ENCODE results near the gene GPR3. TPM values are rescaled to one million over a fixed set of nuclear protein-coding genes. Genes with fewer than 3 reads are reported as not detected.
"Not testable (repeated sequence)": the region's sequence is repeated elsewhere in the genome, so short reads cannot be mapped to it uniquely, and the experiment has no call there.

Gene GPR3
- total RNA-seq, 2 donors from 2014 or later, result 0.26 to 0.42 TPM

DNA sequence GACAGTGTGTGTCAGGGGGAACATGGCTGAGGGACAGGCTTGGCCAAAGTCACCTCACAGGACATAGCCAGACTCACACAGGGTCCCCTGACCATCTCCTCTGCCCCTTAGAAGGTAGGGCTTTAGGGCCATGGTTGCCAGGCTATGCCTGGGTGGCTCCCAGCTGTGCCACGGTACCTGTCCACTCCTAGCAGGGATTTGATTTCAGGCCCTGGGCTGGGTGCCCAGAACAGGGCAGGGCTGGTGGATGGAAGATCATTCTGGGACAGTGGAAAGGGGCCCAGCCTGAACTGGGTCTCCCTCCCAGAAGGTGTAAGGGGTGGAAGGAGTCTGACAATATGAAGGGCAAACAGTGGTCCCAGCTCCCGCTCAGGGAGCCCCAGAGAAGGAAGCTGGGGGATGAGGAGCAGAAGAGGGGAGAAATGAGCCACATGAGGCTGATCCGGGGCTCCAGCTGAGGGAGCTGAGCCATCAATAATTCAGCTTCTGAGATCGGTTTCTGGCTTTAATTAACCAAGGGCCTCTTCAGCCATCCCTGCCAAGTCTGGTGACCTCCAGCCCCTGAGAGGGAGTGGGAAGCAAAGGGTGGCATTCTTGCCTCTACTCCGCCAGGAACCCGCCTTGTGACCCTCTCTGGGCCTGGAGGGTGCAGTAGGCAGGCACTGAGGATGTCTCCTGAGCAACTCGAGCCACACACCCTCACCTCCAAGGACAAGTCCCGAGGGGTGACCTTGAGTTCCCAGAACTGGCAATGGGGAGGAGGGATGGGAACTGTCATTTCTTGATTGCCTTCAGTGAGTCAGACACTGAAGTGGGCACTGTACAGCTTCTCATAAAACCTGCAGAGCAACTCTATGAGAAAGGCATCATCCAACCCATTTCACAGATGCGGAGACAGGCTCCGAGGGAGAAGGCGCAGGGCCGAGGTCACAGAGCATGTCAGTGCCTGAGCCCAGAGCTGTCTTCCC is 11.4 kb upstream of the GPR3 start:
- no peak for ATAC-seq (replicated peaks)
- Mint-ChIP-seq H3K4me3 (no peak overlapping the region), H3K27me3 (no peaks in the 10 kb centered on the region), H3K9me3 (no peaks in the 10 kb centered on the region), H3K36me3 (ENCODE audit: low read depth) (no peaks in the 10 kb centered on the region), H3K4me1 (no peaks in the 10 kb centered on the region), H3K27ac (peak overlapping the region; percentile 48)

DNA sequence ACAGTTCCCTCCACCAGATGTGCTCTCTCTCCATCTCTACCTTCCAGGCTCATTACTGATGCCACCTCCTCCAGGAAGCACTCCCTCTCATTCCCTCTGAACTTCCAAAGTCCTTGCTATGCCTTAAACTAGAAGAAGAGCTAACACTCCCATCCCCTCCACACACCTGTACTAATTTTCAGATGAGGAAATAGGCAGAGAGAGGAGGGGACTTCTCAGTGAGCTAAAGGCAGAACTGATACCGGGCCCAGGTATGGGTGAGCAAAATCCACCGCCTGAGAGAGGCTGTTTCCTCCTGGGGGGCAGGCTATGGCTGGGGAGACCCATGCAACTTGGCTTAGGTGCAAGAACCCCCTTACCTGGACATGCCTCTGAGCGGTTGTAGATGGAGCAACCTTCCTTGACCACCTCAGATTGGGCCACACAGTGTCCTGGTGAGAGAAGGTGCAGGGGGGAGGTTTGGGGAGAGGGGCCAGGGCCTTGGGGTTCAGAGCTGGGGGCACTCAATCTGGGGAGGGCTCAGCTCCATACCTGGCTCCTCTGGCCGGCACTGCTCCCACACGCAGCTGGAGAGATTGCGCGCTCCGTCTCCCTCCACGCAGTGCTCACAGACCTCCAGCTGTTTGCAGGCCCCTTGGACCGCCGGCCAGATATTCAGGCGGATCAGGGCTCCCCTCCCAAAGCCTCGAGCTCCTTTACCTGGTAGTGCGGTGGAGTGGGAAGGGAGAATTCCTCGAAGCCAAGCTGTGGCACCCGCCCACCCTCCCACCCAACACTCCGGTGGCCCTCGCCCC is 10.3 kb upstream of the GPR3 start:
- no peaks in the 10 kb centered on the region for H3K36me3 Mint-ChIP-seq (ENCODE audit: low read depth)
- H3K27ac Mint-ChIP-seq, result no peak overlapping the region
- no peaks in the 10 kb centered on the region for H3K9me3 Mint-ChIP-seq
- ATAC-seq (replicated peaks), result no peak
- no peaks in the 10 kb centered on the region for H3K4me1 Mint-ChIP-seq
- H3K4me3 Mint-ChIP-seq, result no peak overlapping the region
- no peaks in the 10 kb centered on the region for H3K27me3 Mint-ChIP-seq

DNA sequence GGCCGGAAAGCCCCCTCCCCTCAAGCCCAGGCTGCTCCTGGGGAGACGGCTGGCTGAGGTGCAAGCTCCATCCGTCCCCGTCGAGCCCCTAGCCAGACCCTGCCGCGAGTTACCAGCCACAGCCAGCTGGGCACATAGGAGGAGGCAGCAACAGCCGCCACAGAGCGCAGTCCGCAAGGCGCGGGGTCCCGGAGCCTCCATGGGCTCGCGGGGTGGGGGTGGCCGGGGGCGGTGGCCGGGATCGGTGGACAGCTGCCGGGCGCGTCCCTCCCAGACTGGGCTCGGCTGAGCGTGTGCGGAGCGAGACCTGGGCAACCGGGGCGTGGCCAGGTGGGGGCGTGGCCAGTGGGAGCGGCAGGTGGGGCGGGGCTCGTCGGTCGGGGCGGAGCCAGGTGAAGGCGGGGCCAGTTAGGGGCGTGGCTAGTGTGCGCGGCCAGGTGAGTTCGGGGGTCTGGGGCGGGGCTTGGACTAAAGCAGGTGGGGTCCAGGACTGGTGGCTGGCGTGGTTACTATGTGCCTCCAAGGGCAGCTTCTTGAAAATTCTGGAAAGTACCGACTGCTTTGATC is 9.3 kb upstream of the GPR3 start, which contains the start of gene CD164L2:
CD164L2 (minus strand) TSS at position 295 of the 567 bp plus-strand sequence; CDS start at position 201, 94 bp downstream.
- H3K27ac Mint-ChIP-seq, result no peak within 1 kb of the TSS
- H3K36me3 Mint-ChIP-seq (ENCODE audit: low read depth), result no peaks in the 10 kb centered on the region
- H3K9me3 Mint-ChIP-seq, result no peaks in the 10 kb centered on the region
- H3K27me3 Mint-ChIP-seq, result no peaks in the 10 kb centered on the region
- no peaks in the 10 kb centered on the region for H3K4me1 Mint-ChIP-seq
- ATAC-seq (replicated peaks), result peak; percentile 57
- no peak within 1 kb of the TSS for H3K4me3 Mint-ChIP-seq

DNA sequence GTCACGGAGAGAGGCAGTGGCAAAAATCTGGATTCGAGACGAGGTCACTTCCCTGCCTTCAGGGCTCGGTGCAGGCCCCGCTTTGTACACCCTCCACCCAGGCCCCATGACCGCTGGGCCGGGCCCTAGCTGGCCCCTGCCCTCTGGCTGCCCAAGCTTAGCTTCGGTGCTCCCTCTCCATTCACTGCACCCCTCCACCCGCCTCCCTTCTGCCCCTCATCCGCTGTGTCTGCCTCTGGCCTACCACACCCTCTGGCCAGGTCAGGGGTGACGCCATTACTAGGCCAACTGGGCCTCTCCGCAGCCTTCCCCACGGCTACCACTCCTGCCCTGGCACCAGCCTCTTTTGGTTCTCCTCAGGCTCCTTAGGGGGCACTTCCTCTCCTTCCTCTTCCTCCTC is 8.8 kb upstream of the GPR3 start:
- no peak for ATAC-seq (replicated peaks)

DNA sequence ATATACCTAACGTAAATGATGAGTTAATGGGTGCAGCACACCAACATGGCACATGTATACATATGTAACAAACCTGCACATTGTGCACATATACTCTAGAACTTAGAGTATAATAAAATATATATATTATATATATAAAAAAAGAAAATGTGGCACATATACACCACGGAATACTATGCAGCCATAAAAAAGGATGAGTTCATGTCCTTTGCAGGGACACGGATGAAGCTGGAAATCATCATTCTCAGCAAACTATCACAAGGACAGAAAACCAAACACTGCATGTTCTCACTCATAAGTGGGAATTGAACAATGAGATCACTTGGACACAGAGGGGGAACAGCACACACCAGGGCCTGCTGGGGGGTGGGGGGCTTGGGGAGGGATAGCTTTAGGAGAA is 7.6 kb upstream of the GPR3 start:
- H3K36me3 Mint-ChIP-seq (ENCODE audit: low read depth); H3K27me3 Mint-ChIP-seq: not testable (repeated sequence)

More for the DNA sequence above, 8.8 kb upstream of the GPR3 start:
- peaks cover 3% of the 10 kb centered on the region for H3K4me1 Mint-ChIP-seq
- no peaks in the 10 kb centered on the region for H3K9me3 Mint-ChIP-seq
- no peak overlapping the region for H3K4me3 Mint-ChIP-seq
- no peaks in the 10 kb centered on the region for H3K36me3 Mint-ChIP-seq (ENCODE audit: low read depth)
- H3K27me3 Mint-ChIP-seq, result no peaks in the 10 kb centered on the region
- H3K27ac Mint-ChIP-seq, result no peak overlapping the region

DNA sequence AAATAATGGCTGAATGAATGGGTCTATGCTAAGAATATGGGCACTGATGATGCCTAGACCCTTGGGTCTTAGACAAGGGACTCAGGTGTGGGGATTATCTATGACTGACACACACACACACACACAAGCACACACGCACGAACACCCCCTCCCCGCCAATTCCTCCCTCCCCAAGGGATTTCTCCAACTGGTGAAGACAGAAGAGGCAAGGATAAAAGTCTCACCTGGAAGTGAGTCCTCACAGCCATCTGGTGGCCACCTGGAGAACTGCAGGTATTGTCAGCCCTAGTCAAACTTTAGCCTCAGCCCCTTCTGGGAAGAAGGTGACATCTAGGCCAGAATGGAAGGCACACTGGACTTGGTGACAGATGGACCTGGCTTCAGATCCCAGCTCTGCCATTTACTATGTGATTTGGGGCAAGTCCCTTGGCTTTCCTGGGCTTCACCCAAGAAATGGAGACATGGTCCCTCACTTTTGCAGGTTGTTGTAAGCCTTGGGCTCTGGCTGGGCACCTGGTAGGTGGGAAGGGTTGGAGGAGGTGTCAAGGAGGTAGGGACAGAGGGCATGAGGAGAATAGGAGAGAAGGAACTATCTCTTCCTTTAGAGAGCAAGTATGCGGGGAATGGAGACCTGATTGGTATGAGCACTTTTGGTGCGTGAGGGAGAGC is 4.0 kb upstream of the GPR3 start:
- H3K4me3 Mint-ChIP-seq, result no peak overlapping the region

More for the DNA sequence above, 7.6 kb upstream of the GPR3 start:
- not testable (repeated sequence) for ATAC-seq (replicated peaks); H3K4me1 Mint-ChIP-seq; H3K4me3 Mint-ChIP-seq; H3K9me3 Mint-ChIP-seq; H3K27ac Mint-ChIP-seq

DNA sequence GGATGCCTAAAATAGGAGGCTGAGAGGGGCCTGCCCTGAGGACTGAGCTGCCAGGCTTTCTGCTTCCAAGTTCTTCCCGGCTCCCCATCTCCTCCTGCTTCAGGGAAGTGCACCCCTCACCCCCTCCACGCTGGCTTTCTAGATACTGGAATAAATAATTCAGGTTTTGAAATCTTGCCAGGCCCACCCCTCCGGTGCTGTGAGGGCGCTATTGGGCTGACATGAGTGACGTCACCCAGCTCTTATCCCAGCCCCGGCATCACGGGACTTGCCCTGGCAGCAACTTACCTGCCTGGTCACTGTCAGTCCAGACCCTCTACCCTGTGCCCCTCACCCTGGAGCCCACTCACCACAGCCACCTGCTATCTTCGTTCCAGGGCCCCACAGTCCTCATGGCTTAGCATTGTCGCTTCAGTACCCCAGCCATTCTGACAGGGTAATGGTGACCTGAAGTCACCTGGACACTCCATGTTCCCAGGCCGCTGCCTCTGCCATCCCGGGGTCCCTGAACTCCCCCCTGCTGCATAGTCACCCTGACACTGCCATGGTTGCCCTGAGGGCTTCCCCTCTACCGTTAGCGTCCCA is 819 bp upstream of the GPR3 start:
- Mint-ChIP-seq H3K4me1 (peaks cover 13% of the 10 kb centered on the region), H3K9me3 (no peaks in the 10 kb centered on the region), H3K27ac (peak overlapping the region; percentile 91), H3K27me3 (no peaks in the 10 kb centered on the region), H3K36me3 (ENCODE audit: low read depth) (no peaks in the 10 kb centered on the region), H3K4me3 (peak overlapping the region; percentile 92)
- ATAC-seq (replicated peaks), result no peak

More for the DNA sequence above, 4.0 kb upstream of the GPR3 start:
- no peaks in the 10 kb centered on the region for H3K27me3 Mint-ChIP-seq
- no peaks in the 10 kb centered on the region for H3K36me3 Mint-ChIP-seq (ENCODE audit: low read depth)
- no peaks in the 10 kb centered on the region for H3K9me3 Mint-ChIP-seq
- H3K27ac Mint-ChIP-seq, result peak overlapping the region; percentile 53
- ATAC-seq (replicated peaks), result no peak
- H3K4me1 Mint-ChIP-seq, result peaks cover 13% of the 10 kb centered on the region

DNA sequence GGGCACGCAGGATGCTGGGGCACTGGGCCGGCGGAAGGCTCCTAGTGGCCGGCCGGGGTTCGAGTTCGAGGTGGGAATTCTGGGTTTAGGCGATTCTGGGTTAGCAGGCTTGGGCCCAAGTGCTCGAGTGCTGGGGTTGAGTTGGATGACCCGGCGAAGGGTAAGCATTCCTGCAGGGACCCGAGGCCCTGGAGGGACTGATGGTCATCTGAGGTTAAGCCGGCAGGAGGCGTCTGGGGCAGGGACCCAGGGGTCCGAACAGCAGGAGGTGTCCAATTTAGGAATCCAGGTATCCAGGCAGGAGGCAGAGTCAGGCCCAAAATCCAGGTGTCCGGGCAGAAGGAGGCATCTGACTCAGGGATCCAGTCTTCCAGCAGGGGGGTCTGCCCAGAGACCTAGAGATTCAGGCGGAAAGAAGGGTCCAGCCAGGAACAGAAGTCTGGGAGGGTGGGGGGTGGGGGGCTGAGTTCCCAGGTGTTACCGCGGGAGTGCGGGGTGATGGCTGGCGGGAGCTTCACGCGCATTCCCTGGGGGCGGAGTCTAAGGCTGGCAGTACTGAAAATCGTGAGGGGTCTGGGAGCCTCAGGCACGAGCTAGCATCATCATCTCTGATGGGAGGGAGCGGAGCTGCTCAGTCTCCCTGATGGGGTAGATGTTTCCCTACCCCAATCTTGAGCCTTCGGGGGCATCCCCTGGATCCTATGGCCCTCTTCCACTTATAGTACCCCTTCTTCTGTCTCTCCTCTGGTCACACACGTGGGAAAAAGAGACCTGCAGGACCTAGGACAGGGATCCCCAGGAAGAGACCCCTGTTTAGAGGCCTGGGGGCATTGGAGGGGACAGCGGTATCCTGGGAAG is 585 bp downstream of the GPR3 start:
- Mint-ChIP-seq H3K4me3 (peak overlapping the region; percentile 92), H3K27ac (no peak overlapping the region), H3K4me1 (peaks cover 13% of the 10 kb centered on the region), H3K36me3 (ENCODE audit: low read depth) (no peaks in the 10 kb centered on the region), H3K9me3 (no peaks in the 10 kb centered on the region), H3K27me3 (no peaks in the 10 kb centered on the region)
- ATAC-seq (replicated peaks), result peak; percentile 1

DNA sequence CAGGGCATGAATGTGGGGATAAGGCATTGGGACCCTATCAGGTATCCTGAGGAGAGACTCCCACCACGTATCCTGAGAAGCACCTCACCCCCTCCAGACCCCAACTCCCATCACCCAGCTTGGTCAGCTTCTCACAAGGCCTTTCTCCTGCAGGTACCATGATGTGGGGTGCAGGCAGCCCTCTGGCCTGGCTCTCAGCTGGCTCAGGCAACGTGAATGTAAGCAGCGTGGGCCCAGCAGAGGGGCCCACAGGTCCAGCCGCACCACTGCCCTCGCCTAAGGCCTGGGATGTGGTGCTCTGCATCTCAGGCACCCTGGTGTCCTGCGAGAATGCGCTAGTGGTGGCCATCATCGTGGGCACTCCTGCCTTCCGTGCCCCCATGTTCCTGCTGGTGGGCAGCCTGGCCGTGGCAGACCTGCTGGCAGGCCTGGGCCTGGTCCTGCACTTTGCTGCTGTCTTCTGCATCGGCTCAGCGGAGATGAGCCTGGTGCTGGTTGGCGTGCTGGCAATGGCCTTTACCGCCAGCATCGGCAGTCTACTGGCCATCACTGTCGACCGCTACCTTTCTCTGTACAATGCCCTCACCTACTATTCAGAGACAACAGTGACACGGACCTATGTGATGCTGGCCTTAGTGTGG is 1.3 kb downstream of the GPR3 start:
- no peaks in the 10 kb centered on the region for H3K27me3 Mint-ChIP-seq
- peaks cover 9% of the 10 kb centered on the region for H3K4me1 Mint-ChIP-seq
- no peaks in the 10 kb centered on the region for H3K9me3 Mint-ChIP-seq
- H3K27ac Mint-ChIP-seq, result no peak overlapping the region
- H3K4me3 Mint-ChIP-seq, result peak overlapping the region; percentile 92
- ATAC-seq (replicated peaks), result no peak
- no peaks in the 10 kb centered on the region for H3K36me3 Mint-ChIP-seq (ENCODE audit: low read depth)

DNA sequence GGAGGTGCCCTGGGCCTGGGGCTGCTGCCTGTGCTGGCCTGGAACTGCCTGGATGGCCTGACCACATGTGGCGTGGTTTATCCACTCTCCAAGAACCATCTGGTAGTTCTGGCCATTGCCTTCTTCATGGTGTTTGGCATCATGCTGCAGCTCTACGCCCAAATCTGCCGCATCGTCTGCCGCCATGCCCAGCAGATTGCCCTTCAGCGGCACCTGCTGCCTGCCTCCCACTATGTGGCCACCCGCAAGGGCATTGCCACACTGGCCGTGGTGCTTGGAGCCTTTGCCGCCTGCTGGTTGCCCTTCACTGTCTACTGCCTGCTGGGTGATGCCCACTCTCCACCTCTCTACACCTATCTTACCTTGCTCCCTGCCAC is 1.8 kb downstream of the GPR3 start:
- peaks cover 9% of the 10 kb centered on the region for H3K4me1 Mint-ChIP-seq
- no peak for ATAC-seq (replicated peaks)
- H3K27ac Mint-ChIP-seq, result no peak overlapping the region
- no peaks in the 10 kb centered on the region for H3K27me3 Mint-ChIP-seq
- H3K4me3 Mint-ChIP-seq, result peak overlapping the region; percentile 3
- H3K36me3 Mint-ChIP-seq (ENCODE audit: low read depth), result no peaks in the 10 kb centered on the region
- H3K9me3 Mint-ChIP-seq, result no peaks in the 10 kb centered on the region

DNA sequence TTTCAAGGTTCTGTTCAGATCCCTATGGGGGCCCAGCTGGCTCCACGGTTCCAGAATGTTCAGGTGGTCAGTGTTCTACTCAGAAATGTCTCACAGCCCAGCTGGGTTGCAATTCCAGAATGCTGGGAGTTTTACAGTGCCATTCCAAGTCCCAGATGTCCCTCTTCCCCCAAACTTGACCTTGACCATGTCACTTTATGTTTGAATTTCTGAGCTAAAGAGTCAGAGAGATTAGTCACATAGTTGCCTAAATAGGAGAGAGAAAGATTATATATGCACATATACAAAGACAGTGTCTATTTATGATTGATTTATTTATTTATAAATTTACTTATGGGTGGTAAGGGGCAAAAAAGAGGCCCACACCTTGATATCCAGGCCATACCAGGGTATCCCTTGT is 2.5 kb downstream of the GPR3 start:
- H3K4me1 Mint-ChIP-seq, result peaks cover 9% of the 10 kb centered on the region
- H3K27me3 Mint-ChIP-seq, result no peaks in the 10 kb centered on the region
- no peak overlapping the region for H3K27ac Mint-ChIP-seq
- ATAC-seq (replicated peaks), result no peak
- H3K4me3 Mint-ChIP-seq, result peak overlapping the region; percentile 3
- H3K9me3 Mint-ChIP-seq, result no peaks in the 10 kb centered on the region
- no peaks in the 10 kb centered on the region for H3K36me3 Mint-ChIP-seq (ENCODE audit: low read depth)

DNA sequence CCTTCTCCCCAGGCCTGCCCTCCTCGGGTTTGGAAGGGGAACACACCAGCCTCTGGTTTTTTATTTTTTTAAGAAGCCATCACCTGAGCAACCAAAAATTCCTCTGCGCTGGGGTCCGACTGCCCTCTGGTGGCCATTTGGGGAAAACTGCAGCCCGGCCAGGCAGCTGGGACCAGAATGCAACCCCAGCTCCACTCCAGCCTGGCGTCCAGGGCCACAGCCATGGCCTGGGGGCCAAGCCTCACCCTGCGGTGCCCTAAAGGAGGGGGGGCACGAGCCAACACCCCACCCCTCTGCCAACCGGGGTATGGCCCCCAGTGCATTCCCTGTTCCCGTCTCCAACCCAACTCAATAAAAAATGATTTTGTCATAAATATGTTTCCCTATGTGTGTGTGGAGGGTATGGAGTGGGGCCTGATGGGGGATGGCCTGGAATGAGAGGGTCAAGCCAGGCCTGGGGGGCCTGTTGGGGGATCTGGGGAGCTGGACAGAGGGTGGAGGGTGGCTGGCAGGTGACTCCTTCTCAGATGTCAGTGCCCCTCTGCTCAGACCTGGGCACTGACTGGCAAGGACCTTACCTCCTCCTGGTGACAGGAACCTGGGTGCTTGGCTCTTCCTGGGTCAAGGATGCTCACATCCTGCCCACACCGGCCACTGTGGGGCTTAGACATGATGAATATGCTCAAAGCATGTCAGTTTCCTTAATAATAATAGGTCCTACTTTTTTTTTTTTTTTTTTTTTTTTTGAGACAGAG is 3.2 kb downstream of the GPR3 start:
- Mint-ChIP-seq H3K27ac (no peak overlapping the region), H3K4me1 (peaks cover 9% of the 10 kb centered on the region), H3K27me3 (no peaks in the 10 kb centered on the region), H3K36me3 (ENCODE audit: low read depth) (no peaks in the 10 kb centered on the region), H3K9me3 (no peaks in the 10 kb centered on the region), H3K4me3 (no peak overlapping the region)
- peak; percentile 39 for ATAC-seq (replicated peaks)

Data from activated T-helper 17 cell treated with anti-CD3 and anti-CD28 coated beads, Interleukin-2, amount 50 U/mL, for 72 hours (primary cell).